T-helper 9 cell (primary cell): ENCODE results near the gene ASZ1.

Experiments used
- DNase-seq: peaks from one replicate; pipeline ENCODE4 v3.0.0-alpha.2; 2020

ASZ1 gene

DNA sequence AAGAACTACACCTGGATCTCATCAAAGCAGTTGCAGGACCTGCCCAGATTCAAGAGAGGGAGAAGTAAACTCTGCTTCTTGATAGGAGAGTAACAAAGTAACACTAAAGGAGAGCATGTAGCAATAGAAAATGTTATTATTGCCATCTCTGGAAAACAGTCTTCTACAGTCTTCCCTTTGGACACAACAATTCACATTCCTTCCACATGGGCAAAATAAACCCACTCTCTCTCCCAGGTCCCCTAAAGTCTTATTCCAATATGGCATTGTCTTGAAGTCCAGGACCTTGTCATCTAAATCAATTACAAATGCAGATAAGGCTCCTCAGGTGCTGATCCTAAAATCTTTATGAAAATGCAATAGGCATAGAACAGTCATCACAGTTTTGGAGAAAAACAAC, 94.1 kb downstream of the ASZ1 start:
- DNase-seq: no peak

DNA sequence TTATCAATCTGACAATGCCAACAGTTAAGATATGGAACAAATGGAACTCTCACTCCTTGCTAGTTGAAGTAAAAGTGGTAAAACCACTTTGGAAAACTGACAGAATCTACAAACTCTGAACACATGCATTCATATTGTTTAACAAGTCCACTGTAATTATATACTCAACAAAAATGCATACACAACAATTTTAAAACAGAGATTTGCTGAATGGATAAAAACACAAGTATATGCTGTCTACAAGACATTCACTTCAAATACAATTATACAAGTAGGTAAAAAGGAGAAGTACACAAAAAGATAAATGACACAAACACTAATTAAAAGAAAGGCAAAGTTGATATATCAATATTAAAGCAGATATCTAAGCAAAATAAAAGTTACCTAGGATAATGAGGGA, 95.3 kb downstream of the ASZ1 start:
- no peak for DNase-seq

DNA sequence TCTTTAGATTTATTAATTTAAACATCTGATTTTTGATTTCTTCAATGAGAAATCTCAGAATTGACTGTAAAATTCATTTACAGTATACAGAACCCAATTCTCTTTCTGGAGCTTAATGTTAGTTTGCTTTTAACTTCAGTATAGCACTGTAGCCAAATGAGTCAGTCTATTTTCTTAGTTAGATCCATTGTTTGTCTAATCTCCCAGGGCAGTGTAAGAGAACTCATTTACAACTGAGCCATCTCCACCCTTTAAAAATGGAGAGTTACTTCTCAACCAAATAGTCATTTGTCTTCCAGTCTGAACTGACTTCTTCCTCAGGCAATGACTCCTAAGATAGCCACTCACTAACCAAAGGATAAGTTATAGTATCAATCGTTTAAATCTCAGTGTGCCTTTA, 101.5 kb downstream of the ASZ1 start:
- DNase-seq: no peak

DNA sequence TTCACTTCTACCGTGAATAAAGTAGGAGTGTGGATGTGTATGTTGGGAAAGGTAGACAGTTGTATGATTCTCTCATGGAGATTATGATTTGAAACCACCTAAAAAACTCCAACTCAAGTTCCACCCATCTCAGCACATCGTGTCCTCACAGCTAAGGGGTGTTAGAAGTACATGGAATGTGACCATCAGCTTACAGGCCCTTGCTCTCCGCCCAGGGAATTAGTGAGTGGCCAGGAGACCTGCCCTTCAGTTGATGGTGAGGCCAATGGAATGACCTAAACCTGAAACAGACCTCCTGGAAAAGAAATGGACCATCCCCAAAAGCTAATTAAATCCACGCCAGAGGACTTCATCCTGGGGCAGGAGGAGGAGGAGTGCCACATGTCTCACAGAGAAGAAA, 102.3 kb downstream of the ASZ1 start:
- DNase-seq: no peak

DNA sequence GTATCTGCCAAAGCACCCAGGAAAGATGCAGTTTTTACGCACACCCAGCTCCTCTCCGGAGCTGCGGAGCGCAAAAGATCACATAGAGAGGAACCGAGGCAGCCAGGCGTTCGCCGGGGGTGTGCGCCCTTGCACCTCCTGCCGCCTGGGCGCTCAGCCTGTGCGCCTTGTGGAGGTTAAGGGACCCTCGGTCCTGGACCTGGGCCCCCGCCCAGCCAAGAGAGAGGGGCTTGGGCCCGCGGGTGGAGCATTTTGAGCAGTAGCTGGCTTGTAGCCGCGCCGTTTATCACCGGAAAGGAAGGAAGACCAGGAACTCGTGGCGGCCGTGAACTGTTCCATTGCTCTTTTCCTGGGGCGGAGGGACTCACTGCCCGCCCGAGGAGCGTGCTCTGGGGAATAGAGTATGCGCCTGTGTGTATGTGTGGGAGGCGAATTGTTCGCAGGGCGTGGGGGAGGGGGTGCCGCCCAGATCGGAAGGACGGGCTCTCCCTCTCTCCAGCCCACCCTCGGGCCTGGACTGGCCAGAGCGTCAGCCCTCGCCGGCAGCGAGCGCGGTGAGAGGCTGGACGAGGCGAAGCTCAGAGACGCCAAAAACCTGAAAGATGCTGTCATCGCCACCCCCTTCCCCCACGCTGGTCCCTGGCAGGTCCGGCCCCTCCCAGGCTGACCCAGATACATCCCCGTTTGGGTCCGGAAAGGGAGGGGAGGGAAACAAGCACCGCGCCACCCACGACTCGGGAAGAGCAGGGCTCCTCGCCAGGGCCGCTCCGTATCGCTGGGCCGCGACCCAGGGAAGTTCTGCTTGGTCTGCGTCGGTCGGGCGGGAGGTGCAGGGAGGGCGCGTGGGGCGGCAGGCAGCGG, 103.2 kb downstream of the ASZ1 start:
- DNase-seq: no peak

DNA sequence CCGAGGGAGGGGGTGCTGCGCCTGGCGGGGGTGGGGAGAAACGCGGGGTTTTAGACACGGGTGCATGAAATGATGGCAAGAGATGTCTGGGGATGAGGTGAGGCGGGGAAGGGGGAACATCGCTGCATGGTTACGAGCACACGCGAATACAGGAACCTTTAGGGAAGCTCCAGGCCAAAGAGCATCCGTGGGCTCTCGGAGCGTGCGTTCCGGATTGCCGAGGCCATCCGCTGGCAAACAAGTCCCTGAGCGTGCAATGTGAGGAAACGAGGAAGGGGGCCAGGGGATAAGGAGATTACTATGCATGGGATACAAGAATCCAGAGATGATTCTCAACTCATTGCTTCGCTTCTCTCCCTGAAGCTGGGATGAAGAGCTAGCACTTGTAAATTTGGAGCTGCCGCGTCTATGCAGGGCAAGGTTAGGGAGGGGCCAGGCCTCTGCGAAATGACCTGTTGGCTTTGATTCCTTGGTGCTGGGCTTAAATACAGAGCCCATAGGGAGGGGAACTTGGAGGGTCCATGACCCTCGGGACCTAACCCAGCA, 103.9 kb downstream of the ASZ1 start:
- DNase-seq: no peak

DNA sequence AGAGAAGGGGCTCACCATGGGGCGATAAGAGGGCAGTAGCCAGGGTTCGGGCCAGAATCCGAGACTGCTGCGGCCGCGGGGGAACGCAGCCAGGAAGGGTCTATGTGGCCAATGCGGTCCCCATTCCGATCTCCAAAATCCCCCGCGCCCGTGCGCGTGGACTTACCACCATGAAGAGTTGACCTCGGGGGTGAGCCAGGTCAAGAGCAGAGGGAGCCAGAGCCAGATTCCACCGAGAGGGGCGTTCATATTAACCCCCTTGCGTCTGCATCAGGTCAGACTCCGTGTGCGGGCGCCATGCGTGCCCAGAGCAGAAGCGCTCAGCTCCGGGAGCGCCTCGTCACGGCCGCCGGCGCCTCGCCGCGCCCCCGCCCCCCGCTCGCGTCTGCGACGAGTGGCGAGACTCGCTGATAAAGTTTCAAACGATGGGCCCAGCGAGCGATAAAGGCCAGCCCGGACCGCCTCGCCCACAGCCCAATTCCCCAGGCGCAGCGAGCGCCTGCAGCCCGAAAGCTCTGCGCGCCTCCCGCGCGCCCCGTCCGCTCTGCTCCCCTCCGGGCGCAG, 104.5 kb downstream of the ASZ1 start, which contains the start of gene WNT2:
WNT2 (minus strand) TSS at position 318 of the 564 bp plus-strand sequence; CDS start at position 249, 69 bp downstream.
- no peak for DNase-seq

GRCh38 chr7:117320523-117320922, 106.8 kb downstream of the ASZ1 start:
- DNase-seq: no peak

DNA sequence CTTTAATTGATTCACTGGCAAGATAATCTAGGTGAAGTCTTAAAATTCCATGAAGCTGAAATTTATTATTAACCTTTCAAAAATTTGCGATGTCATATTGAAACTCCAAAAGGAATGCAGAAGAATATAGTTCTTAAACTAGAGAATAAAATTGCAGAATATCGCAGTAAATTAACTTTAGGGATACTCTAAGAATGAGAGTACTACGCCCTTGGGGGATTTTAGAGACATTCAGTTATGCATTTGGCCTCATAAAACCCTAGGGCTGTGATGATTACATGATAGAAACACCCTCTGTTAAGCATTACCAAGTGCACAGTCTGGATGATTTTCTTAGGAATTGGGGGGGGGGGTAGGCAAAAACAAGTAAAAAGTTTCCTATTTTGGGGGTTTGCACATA, 108.1 kb downstream of the ASZ1 start:
- DNase-seq: no peak

DNA sequence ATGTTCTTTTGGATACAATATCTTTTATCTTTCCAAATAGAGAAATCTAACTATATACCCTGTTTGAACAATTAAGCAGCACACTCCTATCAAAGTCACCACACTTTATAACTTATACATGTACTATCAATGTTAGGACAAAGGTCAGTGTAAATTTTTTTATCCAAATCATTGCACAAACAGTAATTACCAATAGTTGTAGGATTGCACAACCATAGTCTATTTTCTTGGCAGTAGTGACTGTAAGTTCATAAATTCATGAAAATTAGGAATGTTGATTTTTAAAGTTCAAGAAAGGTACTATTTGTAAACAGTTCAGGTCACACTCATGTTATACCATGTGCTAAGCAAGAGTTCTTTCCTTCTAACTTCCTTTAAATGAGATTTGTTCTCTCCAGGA, 113.7 kb downstream of the ASZ1 start:
- no peak for DNase-seq
